ENCODE results near the gene SAFB2.
"Not testable (repeated sequence)": the region's sequence is repeated elsewhere in the genome, so short reads cannot be mapped to it uniquely, and the experiment has no call there.

- not testable (repeated sequence) for TF ChIP-seq RCOR1 (IDR thresholded peaks at IDR 0.05; ENCODE audit: low read depth, low read length); MAFK (IDR thresholded peaks at IDR 0.05; ENCODE audit: partially characterized antibody); EP300 (IDR thresholded peaks at IDR 0.05)
These were observed 13.8 kb downstream of the SAFB2 start for GRCh38 chr19:5608766-5609165.

Data from A549 (cell line).